ENCODE data around the gene MDC1. TPM values are rescaled to one million over a fixed set of nuclear protein-coding genes. Genes with fewer than 3 reads are reported as not detected.
A peak's percentile ranks its signal among the peaks of the same experiment; 100 is the strongest.

Gene MDC1
- total RNA-seq, 6 experiments from 2014 or later, result 8.8 to 15.5 (median 12.1) TPM

DNA sequence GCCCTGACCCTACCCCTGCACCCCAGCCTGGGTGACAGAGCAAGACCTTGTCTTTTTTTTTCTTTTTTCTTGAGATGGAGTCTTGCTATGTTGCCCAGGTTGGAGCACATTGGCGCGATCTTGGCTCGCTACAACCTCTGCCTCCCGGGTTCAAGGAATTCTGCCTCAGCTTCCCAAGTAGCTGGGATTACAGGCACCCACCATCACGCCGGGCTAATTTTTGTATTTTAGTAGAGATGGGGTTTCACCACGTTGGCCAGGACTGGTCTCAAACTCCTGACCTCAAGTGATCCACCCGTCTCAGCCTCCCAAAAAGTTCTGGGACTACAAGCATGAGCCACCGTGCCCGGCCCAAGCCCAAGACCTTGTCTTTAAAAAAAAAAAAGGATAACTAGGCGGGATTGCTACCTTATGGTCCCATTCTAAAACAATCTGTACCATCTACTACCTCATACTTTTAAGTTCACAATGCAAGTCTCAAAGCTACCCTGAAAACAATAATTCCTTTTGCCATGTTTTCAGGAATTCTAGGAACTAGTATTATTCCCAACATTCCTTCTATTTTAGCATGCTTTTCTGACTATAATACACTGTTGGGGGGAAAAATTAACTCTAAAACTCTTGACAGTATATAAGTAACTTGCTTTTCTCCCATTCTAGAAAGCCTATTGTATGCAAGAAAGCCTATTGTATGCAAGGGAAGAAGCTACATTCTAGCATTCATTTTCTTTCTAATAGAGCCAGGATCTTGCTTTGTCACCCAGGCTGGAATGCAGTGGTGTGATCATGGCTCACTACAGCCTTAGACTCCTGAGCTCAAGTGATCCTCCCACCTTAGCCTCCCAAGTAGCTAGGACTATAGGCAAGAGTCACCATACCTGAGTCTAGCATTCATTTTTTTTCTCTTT lies 9.7 kb upstream of the MDC1 start:
- WGBS (ENCODE audit: insufficient coverage, low coverage, low lambda C conversion rate, missing lambda C conversion rate), result 86% methylated on average over 9 of the region's 11 CpGs
- H3K27me3 ChIP-seq, result no peaks in the 10 kb centered on the region
- no peak for TF ChIP-seq POLR2A (IDR thresholded peaks at IDR 0.05)
- TF ChIP-seq, protein P1, sequence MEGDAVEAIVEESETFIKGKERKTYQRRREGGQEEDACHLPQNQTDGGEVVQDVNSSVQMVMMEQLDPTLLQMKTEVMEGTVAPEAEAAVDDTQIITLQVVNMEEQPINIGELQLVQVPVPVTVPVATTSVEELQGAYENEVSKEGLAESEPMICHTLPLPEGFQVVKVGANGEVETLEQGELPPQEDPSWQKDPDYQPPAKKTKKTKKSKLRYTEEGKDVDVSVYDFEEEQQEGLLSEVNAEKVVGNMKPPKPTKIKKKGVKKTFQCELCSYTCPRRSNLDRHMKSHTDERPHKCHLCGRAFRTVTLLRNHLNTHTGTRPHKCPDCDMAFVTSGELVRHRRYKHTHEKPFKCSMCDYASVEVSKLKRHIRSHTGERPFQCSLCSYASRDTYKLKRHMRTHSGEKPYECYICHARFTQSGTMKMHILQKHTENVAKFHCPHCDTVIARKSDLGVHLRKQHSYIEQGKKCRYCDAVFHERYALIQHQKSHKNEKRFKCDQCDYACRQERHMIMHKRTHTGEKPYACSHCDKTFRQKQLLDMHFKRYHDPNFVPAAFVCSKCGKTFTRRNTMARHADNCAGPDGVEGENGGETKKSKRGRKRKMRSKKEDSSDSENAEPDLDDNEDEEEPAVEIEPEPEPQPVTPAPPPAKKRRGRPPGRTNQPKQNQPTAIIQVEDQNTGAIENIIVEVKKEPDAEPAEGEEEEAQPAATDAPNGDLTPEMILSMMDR (IDR thresholded peaks at IDR 0.05), result no peak
- intact Hi-C loops (cut with DNase I), result no loop called here
- H3K9me3 ChIP-seq, result no peaks in the 10 kb centered on the region
- DNase-seq, result peak in 1 of 3 donors; percentile 22
- no peak overlapping the region for H3K27ac ChIP-seq
- H3K36me3 ChIP-seq, result peaks cover 14 to 65% (median 38%) of the 10 kb centered on the region in 4 donors
- H3K4me3 ChIP-seq, result no peak overlapping the region
- ATAC-seq, result no peak
- H3K4me1 ChIP-seq, result peaks cover 0 to 19% (median 9%) of the 10 kb centered on the region in 4 donors

DNA sequence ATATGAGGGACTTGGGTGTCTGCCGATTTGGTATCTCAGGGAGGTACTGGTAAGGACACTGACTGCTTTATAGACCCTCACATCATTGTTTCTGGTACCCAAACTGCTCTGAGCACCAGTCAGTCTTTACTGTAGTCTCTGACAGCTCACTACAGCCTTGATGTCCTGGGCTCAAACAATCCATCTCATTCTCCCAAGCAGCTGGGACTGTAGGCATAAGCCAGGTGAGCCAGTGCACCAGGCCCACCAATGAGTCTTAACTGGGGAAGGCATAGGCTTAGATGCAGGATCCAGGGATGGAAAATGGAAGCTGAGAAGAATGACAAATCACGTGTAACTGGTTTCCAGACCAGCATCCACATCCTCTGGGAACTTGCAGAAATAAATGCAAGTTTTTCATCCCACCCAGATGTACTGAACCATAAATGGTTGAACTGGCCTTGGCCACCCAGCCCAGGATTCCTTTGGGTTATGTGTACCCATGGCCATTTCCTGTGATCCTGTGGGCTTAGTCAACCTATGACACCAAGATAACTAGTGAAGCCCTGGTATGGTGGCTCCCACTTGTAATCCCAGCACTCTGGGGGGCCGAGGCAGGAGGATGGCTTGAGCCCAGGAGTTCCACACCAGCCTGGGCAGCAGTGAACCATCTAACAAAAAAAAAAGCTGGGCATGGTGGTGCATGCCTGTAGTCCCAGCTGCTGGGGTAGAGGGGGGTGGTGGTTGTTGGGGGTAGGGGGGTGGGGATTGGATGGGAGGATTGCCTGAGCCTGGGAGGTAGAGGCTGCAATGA lies 8.8 kb upstream of the MDC1 start:
- H3K4me1 ChIP-seq, result peaks cover 0 to 20% (median 9%) of the 10 kb centered on the region in 4 donors
- no peak for TF ChIP-seq POLR2A (IDR thresholded peaks at IDR 0.05)
- TF ChIP-seq, protein P1 (IDR thresholded peaks at IDR 0.05), result no peak
- no peak overlapping the region for H3K4me3 ChIP-seq
- H3K36me3 ChIP-seq, result peaks cover 14 to 65% (median 38%) of the 10 kb centered on the region in 4 donors
- intact Hi-C loops (cut with DNase I), result no loop called here
- WGBS (ENCODE audit: insufficient coverage, low coverage, low lambda C conversion rate, missing lambda C conversion rate), result 67% methylated on average over 2 of the region's 3 CpGs
- no peak overlapping the region for H3K27ac ChIP-seq
- H3K9me3 ChIP-seq, result no peaks in the 10 kb centered on the region
- ATAC-seq (no peak), DNase-seq (peak in 1 of 3 donors; percentile 21)
- H3K27me3 ChIP-seq, result no peaks in the 10 kb centered on the region

DNA sequence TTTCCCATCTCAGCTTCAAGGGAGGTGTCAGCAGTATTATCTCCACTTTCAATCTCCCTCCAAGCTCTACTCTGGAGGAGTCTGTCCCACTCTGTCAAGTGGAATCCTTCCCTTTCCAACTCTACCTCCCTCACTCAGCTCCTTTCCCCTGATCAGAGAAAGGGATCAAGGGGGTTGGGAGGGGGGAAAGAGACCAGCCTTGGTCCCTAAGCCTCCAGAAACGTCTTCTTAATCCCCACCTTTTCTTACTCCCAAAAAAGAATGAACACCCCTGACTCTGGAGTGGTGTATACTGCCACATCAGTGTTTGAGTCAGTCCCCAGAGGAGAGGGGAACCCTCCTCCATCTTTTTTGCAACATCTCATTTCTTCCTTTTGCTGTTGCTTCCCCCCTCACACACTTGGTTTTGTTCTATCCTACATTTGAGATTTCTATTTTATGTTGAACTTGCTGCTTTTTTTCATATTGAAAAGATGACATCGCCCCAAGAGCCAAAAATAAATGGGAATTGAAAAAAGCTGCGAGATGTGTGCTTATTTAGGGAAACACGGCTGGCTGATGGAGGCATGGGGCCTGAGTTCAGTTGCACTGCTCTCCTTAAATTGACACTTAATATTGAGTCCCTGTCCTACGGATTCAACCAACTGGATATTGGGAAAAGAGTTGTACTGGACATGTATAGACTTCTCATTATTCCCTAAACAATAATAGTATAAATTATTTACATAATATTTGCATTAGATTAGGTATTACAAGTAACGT lies 8.0 kb upstream of the MDC1 start:
- Histone ChIP-seq H3K9me3 (no peaks in the 10 kb centered on the region), H3K4me1 (peaks cover 0 to 20% (median 7%) of the 10 kb centered on the region in 4 donors), H3K36me3 (peaks cover 9 to 61% (median 35%) of the 10 kb centered on the region in 4 donors), H3K27me3 (no peaks in the 10 kb centered on the region), H3K4me3 (no peak overlapping the region), H3K27ac (no peak overlapping the region)
- intact Hi-C loops (cut with DNase I), result no loop called here
- no peak for ATAC-seq
- WGBS (ENCODE audit: insufficient coverage, low coverage, low lambda C conversion rate, missing lambda C conversion rate), result 47% methylated on average over 6 of the region's 6 CpGs
- no peak for TF ChIP-seq POLR2A (IDR thresholded peaks at IDR 0.05)
- TF ChIP-seq, protein P1 (IDR thresholded peaks at IDR 0.05), result no peak
- DNase-seq, result no peak
